ENCODE measurements around the gene AHRR.
"Not testable (repeated sequence)": the region's sequence is repeated elsewhere in the genome, so short reads cannot be mapped to it uniquely, and the experiment has no call there.

DNA sequence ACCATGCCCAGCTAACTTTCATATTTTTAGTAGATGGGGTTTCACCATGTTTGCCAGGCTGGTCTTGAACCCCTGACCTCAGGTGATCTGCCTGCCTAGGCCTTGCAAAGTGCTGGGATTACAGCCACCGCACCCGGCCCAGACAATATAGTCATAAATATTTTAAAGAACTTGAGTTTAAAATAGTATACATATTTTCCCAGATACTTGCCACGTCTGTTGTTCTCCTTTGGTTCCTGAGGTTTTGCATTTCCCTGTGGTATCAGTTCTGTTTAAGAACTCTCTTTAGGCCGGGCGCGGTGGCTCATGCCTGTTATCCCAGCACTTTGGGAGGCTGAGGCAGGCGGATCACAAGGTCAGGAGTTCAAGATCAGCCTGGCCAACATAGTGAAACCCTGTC lies 63.1 kb downstream of the AHRR start:
- not testable (repeated sequence) for TF ChIP-seq CTCF, POLR2A, POLR2AphosphoS5, EP300 (IDR thresholded peaks at IDR 0.05)

Measured in stomach (tissue), 4 donors.